Ectodermal cell (in vitro differentiated cells): ENCODE measurements around the gene POP4.

ENCODE experiments used
- H3K27ac ChIP-seq: 2 replicates; pipeline ENCODE4 v1.7.0; 2013; ENCODE audit warnings: mild to moderate bottlenecking, low read depth, low read length; ENCODE audit not compliant: insufficient read depth, poor library complexity, severe bottlenecking
- H3K27me3 ChIP-seq: 2 replicates; pipeline ENCODE4 v1.7.0; 2013; ENCODE audit warnings: mild to moderate bottlenecking, low read length; ENCODE audit not compliant: insufficient read depth, control insufficient read depth, poor library complexity, severe bottlenecking
- H3K36me3 ChIP-seq: one replicate; pipeline ENCODE4 v1.7.0; 2013; ENCODE audit warnings: low read length; ENCODE audit not compliant: control insufficient read depth, insufficient read depth
- H3K4me1 ChIP-seq: one replicate; pipeline ENCODE4 v1.7.0; 2013; ENCODE audit warnings: low read length; ENCODE audit not compliant: control insufficient read depth, insufficient read depth
- H3K4me3 ChIP-seq: 2 replicates; pipeline ENCODE4 v1.7.0; 2013; ENCODE audit warnings: low read depth, low read length, control low read depth; ENCODE audit not compliant: insufficient read depth
- H3K9me3 ChIP-seq: 2 replicates; pipeline ENCODE4 v1.7.0; 2013; ENCODE audit warnings: mild to moderate bottlenecking, low read length, moderate library complexity; ENCODE audit not compliant: control insufficient read depth
- WGBS, 2 experiments: methylation state at CpG; one replicate each; pipeline ENCODE4 v1.1.7; 2013; ENCODE audit warnings: missing lambda C conversion rate in 2 of 2; 5-methylcytosine and 5-hydroxymethylcytosine counted together

POP4 gene

GRCh38 chr19:29566496-29567054, 39.5 kb upstream of the POP4 start:
- Histone ChIP-seq H3K4me3 (no peak overlapping the region), H3K36me3 (no peaks in the 10 kb centered on the region), H3K9me3 (no peaks in the 10 kb centered on the region), H3K27ac (no peak overlapping the region), H3K4me1 (no peaks in the 10 kb centered on the region), H3K27me3 (no peaks in the 10 kb centered on the region)
- 92% methylated on average over 3 of the region's 3 CpGs for WGBS, 2 experiments

- no peak overlapping the region for H3K4me3 ChIP-seq
- H3K4me1 ChIP-seq: no peaks in the 10 kb centered on the region
- H3K27me3 ChIP-seq: no peaks in the 10 kb centered on the region
- H3K9me3 ChIP-seq: no peaks in the 10 kb centered on the region
- 89 to 93% methylated on average over 2 of the region's 2 CpGs for WGBS, 2 experiments
- no peak overlapping the region for H3K27ac ChIP-seq
- H3K36me3 ChIP-seq: no peaks in the 10 kb centered on the region
Observed at GRCh38 chr19:29567366-29567915, 38.6 kb upstream of the POP4 start.

- Histone ChIP-seq H3K9me3 (no peaks in the 10 kb centered on the region), H3K27me3 (no peaks in the 10 kb centered on the region), H3K4me1 (no peaks in the 10 kb centered on the region), H3K36me3 (no peaks in the 10 kb centered on the region), H3K4me3 (no peak overlapping the region), H3K27ac (no peak overlapping the region)
- WGBS, 2 experiments: 75 to 77% methylated on average over 22 of the region's 22 CpGs
Observed at GRCh38 chr19:29568036-29569025, 37.8 kb upstream of the POP4 start.

DNA sequence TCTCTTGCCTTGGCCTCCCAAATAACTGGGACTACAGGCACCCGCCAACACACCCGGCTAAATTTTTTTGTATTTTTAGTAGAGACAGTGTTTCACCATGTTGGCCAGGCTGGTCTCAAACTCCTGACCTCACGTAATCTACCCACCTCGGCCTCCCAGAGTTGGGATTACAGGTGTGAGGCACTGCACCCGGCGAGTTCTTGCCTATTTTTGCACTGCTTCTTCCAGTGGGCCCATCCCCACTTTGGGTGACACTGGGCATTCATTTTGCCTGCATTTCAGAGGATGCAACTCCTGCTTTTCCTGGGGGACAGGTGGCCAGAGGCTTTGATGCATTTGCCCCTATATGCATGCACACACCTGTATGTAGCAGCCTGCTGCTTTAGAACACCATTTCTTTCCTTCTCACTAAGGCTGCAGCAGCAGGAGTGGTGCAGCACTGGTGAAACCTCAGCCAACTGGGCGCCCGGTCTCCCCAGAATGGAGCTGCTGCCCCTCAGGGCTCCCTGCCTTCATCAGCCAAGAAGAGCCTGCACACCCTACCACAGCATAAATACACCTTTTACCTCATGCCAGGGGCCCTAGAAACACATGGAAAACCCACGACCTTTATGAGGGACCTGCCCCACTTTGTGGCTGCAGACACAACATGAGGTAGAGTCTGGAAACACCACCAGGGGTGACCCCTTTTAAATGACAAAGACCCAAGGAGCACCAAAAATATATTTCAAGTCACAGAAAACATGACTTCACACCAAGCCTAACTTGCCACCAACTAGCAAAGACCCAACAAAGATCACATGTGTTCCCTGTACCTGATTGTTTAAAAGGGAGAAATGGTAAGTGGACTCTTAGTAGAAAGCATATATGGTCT, 36.8 kb upstream of the POP4 start:
- no peaks in the 10 kb centered on the region for H3K36me3 ChIP-seq
- H3K4me1 ChIP-seq: no peaks in the 10 kb centered on the region
- 91 to 93% methylated on average over 9 of the region's 9 CpGs for WGBS, 2 experiments
- no peaks in the 10 kb centered on the region for H3K27me3 ChIP-seq
- H3K27ac ChIP-seq: no peak overlapping the region
- H3K9me3 ChIP-seq: no peaks in the 10 kb centered on the region
- H3K4me3 ChIP-seq: no peak overlapping the region

- H3K9me3 ChIP-seq: no peaks in the 10 kb centered on the region
- WGBS, 2 experiments: 89 to 92% methylated on average over 6 of the region's 6 CpGs
- H3K4me3 ChIP-seq: no peak overlapping the region
- H3K27ac ChIP-seq: no peak overlapping the region
- H3K27me3 ChIP-seq: peaks cover 6% of the 10 kb centered on the region
- no peaks in the 10 kb centered on the region for H3K36me3 ChIP-seq
- H3K4me1 ChIP-seq: no peaks in the 10 kb centered on the region
Observed at GRCh38 chr19:29571181-29571580, 34.9 kb upstream of the POP4 start.

DNA sequence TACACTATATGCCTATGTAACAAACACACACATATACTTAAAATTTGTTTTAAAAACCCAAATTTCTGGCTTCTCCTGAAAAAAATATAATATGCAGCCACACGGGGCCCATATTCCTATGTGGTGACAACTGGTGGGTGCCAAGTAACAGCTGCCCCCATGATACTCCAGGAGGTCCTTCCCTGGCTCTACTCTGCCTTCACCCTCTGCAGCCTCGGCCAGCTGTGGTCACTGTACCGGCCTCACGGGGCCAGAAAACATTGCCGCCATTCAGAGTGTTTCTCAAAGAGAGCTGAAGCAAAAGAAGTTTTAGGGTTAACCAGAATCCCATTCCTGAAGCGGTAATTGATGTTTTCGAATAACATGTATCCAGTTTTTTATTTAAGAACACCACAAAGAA, 32.6 kb upstream of the POP4 start:
- Histone ChIP-seq H3K4me3 (no peak overlapping the region), H3K36me3 (no peaks in the 10 kb centered on the region), H3K27ac (no peak overlapping the region), H3K9me3 (no peaks in the 10 kb centered on the region), H3K27me3 (peaks cover 10% of the 10 kb centered on the region), H3K4me1 (no peaks in the 10 kb centered on the region)
- WGBS, 2 experiments: 85 to 90% methylated on average over 7 of the region's 7 CpGs

- Histone ChIP-seq H3K27ac (no peak overlapping the region), H3K4me1 (no peaks in the 10 kb centered on the region), H3K36me3 (no peaks in the 10 kb centered on the region), H3K9me3 (no peaks in the 10 kb centered on the region), H3K27me3 (peaks cover 10% of the 10 kb centered on the region), H3K4me3 (no peak overlapping the region)
- WGBS, 2 experiments: 70 to 89% methylated on average over 2 to 3 of the region's 3 CpGs
Observed at GRCh38 chr19:29574510-29574909, 31.6 kb upstream of the POP4 start.

- Histone ChIP-seq H3K4me1 (no peaks in the 10 kb centered on the region), H3K36me3 (no peaks in the 10 kb centered on the region), H3K27me3 (peaks cover 10% of the 10 kb centered on the region), H3K9me3 (no peaks in the 10 kb centered on the region), H3K27ac (no peak overlapping the region), H3K4me3 (no peak overlapping the region)
- 39 to 42% methylated on average over 14 of the region's 14 CpGs for WGBS, 2 experiments
Observed at GRCh38 chr19:29576046-29576606, 30.0 kb upstream of the POP4 start.

DNA sequence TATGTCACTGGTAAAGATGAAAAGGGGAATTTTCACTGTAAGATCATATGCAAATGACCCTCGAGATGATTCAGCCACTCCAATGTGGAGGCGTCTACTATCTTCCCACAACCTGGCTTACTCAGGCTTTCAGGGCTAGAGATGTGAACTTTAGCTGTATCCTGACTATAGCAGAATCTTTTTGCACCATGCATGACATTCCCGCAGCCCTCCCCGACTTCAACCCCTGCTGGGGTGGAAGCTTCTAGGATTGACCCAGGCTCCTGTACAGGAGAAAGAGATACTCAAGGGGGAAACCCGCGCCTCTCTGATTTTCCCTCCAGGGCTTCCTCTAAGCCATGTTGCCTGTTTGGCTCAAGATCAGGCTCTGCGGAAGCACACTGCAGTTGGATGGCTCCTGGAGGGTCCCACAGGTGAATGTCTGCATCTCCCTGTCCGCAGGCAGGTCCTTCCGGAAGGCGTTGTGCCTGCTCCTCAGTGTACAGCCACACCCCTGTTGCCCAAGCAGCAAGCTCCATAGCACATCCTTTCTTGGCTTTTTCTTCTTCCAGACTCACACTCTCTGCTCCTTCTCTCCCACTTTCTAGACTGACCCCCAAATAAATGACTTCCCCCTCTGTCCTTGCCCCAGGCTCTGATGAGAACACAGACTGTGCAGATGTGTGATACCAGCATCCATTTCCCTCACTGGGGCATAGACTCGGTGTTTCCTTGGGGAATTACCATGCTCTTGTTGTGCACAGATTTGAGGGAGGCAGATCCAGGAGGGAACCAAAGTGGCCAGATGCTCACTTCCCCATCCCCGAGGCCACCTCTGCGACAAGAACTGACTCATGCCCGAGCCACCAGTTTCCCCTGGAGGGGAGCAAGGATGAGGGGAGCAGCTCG, 29.1 kb upstream of the POP4 start:
- Histone ChIP-seq H3K9me3 (no peaks in the 10 kb centered on the region), H3K36me3 (no peaks in the 10 kb centered on the region), H3K27ac (no peak overlapping the region), H3K4me1 (no peaks in the 10 kb centered on the region), H3K4me3 (no peak overlapping the region), H3K27me3 (peaks cover 10% of the 10 kb centered on the region)
- WGBS, 2 experiments: 75 to 76% methylated on average over 15 of the region's 15 CpGs
